GF-D8 (cell line): ENCODE data around the gene LAMA5.

Experiments used
- DNase-seq: peaks from one replicate; lab custom pipeline; 2025; lab: John Stamatoyannopoulos, UW

LAMA5 gene

GRCh38 chr20:62367136-62367632 lies at the start of gene LAMA5:
TSS of gene LAMA5 (minus strand) at chr20:62367312. CDS start at chr20:62367245, 67 bp downstream.
- no peak for DNase-seq

- DNase-seq = no peak
These were observed 48.4 kb upstream of the LAMA5 start for GRCh38 chr20:62415354-62416111.

DNA sequence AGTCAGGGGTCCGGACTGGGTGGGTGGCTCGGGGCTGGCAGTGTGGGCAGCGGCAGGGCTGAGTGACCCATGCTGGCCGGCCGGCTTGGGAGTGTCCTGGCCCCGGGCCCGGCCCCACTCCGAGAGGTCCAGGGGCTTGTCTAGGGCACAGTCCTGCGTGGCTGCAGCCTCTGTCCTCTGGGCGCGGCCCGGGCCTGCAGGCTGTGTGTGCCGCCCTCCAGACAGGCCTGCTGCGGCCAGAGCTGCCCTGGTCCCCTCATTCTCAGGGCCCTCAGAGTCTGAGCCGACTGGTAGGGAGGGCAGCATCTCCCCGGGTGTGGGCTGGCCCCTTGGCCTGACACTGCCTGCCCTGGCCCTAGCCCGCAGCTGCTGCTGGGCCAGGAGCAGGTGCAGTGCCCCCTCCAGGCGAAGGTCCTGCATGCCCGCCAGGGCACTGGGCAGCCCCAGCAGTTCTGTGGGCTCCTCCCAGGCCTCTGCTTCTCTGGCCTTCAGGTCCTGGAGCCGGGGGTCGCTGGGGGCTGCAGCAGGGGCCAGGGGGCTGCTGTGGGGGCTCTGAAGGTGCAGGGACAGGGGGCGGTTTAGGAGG lies 46.9 kb upstream of the LAMA5 start:
- DNase-seq = no peak

DNA sequence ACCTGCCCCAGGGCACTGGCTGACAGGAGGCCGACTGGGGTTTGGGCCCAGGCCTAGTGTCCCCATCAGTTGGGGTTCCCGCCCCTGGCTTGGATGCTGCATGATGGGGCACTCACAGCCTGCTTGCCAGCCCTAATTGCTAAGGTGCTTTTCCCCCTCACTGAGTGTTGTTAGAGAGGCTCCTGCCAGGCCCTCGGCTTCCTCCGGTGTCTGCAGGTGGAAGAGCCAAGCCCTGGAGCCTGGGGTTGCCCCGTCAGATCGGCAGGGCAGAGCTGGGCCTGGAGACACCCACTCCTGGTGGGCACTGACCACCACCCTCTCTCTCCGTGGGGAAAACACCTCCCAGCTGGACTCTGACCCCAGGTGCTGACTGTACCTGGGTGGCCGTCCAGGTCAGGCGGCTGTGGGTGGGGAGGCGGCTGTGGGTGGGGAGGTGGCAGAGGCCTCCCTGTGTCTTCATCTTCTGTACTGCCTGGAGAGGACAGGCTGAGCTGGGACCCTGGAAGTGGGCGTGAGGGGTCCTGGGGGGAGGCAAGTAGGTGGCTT lies 46.0 kb upstream of the LAMA5 start:
- DNase-seq = no peak

DNA sequence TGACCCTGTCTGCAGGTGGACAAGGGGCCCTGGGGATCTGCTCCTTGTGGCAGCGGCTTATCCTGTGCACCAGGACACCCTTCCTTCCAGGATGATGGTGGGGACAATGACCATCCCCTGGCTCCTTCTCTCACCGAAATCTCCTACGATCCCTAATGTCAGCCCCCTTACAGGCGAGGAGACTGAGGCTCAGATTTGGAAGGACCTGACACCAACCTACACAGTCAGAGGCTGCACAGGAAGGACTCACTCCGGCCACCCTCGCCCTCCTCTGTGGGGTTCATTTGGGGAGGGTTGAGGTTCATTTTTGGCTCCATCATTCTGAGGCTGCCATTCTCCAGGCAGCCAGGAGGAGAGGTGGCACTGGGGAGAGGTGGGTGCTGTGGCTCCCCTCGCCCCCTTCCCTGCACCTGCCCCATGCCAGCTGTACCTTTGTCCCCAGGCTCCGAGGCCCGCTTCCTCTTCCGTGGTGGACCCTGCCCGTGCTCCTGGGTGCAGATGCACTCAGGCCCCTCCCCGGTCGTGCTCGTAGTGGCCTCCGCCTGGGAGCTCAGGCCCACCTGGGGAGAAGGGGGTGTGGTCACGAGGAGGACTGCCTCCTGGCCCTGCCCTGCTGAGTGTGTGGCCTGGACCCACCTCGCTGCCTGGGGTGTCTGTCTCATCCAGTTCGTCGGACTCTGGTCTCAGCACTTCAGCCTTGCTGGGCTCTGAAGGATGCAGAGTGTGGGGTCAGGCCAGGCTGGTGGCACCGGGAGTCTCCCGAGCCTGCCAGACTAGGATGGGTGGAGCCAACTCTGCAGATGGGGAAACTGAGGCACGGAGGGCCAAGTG lies 45.3 kb upstream of the LAMA5 start:
- DNase-seq = no peak

DNA sequence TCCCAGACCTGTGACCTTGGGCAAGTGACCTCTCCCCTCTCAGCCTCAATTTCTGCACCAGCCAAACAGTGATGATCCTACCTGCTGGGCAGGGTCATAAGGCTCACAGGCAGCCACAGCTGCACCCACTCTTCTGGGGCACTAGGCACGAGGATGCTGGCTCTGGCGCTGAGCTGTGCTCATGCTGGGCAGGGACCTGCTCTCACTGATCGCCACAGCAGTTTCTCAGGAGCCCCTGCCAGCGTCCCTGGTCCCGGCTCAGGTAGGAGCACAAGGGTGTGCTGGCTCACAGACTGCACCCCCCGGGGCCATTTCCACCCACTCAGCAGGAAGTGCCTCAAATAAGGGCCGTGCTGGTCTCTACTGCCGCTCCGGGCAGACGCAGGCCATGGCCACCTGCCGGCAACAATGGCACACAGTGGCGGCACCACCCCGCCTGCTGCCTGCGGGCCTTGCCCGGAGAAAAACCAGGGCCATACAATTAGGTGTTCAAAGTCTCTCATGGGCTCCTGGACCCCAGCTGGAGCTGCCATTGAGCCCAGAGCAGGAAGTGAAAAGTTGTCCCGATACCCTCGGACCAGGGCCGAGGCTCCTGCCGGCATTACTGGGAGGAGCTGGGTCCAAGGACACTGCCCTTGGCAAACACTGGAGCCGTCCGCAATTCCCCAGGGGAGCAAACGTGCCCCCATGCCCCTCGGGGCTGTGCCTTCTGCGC lies 44.5 kb upstream of the LAMA5 start:
- DNase-seq = no peak

- no peak for DNase-seq
These were observed 43.8 kb upstream of the LAMA5 start for GRCh38 chr20:62410746-62411478.

DNA sequence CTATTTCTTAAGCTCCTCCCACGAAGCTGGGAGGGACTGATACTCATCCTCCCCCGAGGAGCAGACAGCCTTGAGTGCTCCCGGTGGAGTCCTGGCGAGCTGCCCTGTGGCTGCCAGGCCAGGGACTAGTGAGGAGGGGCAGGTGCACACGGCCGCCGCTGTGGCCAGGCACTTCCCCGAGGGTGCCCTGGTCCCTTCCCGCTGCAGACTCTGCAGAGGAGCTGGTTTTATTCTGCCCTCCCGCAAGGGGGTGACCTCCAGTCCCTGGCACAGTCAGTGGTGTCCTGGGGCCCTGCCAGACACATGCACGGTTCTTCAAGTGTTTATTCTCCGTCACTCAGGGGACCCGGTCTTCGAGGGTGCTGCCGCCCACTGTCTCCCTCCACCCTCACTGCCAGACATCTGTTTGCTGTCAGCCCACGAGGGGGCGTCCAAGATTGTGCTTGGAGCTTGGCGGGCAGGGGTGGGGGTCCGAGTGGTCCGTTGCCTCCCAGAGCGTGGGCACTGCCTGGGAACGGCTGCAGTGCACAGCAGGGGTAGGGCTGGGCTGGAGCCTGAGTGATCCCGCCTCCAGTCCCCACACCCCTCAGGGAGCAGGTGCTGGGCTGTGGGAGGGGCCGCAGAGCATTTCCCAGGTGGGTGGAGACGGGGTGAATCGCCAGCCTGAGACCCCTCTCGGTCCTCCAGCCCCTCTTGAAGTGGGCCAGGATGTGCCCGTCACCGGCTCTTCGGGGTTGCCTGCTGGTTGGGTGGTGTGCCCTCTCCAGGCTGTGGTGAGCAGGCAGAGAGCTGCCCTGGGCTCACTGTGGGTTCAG lies 43.0 kb upstream of the LAMA5 start:
- peak; percentile 15 for DNase-seq

- no peak for DNase-seq
These were observed 42.2 kb upstream of the LAMA5 start for GRCh38 chr20:62409086-62409853.

DNA sequence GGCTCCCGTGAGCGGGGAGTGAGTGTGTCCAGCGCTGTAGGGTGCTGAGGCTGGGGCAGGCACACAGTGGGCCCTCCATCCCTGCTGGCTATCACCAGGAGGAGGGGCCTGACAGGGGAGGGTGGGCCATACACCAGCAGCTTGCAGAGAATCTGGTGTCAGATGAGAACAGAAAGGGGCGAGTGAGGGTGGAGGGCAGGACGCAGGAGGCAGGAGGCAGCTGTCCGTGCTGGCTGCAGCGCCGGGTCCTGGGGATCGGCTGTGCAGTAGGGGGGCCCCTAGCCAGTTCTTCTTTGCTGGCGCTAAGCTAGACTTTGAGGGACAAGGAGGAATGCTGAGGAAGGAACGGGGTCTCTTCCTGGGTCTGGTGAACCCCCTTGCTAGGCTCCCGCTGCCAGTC lies 41.5 kb upstream of the LAMA5 start:
- DNase-seq = no peak

DNA sequence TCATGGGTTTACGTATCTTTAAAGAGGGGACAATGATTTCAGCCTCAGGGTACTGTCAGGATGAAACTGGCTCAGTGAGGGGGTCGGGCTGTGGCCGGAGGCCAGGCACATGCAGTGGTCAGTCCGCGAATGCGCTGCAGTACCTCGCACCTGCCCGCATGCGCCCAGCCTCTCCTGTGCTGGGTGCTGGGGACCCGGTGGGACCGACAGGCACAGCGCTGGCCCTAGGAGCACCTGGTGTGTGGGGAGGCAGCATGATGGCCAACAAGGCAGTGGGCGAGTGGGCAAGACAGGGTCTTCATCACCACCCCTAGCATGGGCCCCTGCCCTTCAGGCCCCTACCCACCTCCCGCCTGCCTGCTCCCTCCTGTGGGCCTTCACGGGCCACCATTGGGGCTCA lies 40.9 kb upstream of the LAMA5 start:
- no peak for DNase-seq

GRCh38 chr20:62407221-62407992 lies 40.3 kb upstream of the LAMA5 start, which contains the start of gene CABLES2:
TSS of gene CABLES2 (minus strand) at chr20:62407285. CDS start at chr20:62407276, 9 bp downstream.
- DNase-seq = peak; percentile 75

GRCh38 chr20:62406635-62407176 lies 39.6 kb upstream of the LAMA5 start:
- DNase-seq = no peak

DNA sequence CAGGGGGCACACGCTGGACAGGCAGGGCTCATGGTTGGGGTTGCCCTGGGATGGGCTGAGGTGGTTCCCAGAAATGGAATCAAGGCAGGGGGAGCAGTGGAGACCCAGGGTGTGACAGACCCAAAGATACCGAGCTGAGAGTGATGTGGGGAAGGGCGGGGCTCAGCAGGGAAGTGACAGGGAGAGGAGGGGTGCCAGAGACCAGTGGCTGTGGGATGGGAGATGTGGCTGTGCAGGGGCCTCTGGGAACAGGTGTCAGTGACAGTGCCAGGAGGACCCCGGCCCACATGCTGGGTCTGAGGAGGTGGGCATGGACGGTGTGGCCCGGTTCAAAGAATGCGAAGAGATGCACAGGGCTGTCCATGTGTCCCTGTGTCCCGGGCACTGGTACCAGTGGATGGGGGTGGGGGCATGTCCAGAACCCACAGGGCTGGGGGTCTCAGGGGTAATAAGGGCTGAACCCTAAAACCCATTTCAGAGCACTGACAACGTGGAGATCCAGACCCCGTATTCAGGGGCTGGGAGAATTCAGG lies 38.9 kb upstream of the LAMA5 start:
- no peak for DNase-seq

DNA sequence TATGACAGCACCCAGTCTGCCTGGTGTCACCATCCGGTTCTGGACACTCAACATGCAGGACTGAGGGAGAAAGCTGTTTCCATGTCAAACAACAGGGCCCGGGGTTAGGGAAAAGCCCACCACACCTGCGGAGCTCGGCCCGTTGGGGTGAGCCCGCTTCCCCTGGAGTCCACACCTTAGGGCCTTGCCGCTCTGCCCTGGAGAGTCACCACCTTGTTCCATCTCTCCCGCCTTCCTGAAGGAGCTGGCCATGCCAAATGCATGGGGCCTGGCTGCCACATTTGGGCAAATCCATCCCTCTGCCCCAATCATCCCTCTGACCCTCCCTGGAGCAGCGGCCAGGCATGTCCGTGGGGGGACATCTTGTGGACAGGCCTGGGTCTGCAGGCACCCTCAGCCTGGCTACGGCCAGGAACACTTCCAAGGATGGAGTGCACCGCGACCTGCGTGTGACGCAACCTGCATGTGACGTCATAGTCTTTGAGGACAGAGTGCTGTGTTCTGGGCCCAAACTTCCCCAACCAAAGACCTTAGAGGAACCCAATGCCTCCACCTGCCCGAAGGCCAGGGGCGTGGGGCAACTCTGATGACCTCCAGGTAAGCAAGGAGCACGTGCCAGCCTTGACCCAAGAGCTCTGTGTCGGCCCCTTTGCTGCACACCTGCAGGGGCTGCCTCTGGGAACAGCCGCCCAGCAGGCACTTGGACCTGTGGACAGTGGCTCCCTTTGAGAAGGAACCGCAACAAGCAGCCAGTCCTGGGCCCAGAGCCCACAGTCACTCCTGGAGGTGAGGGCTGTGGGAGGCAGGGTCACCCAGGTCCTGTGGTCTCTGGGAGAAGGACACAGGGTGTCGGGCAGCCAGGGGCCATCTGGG lies 38.2 kb upstream of the LAMA5 start:
- peak; percentile 3 for DNase-seq

DNA sequence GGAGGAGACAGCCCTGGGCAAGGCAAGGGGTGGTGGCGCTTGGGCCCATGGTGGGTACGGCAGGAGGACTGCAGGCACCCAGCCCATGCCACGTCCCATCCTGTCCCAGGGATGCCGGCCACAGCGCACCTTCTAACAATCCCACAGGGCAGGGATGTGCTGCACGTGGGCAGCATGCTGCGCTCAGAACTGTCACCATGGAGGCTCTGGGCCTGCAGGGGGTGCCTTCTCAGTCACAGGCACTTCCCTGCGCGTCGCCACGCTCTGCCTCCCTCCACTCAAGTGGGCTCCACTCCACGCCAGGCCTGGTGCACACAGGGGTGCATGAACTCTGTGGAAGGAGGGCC lies 37.6 kb upstream of the LAMA5 start:
- no peak for DNase-seq

DNA sequence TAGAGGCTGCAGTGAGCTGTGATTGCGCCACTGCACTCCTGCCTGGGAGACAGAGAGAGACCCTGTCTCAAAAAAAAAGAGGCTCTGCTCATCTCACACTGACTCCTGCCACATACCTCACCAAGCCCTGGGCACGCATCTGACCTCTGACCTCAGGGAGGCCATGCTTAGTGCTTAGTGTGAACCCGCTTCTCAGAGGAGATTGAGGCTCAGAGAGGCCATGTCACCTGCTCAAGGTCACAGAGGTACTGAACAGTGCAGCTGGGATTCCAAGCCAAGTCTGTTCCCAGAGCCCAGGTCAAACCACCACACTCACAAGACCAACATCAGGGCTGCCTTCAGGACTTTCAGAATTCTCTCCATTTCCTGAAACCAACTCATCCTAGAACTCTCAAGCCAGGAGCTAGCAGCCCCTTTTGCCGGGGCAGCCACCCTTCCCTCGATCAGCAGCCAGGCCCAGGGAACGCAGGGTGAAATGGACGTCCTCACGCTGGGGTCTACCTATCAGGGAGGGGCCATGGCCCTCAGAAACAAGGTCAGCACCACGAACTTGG lies 37.1 kb upstream of the LAMA5 start:
- no peak for DNase-seq
